H1 (cell line): ENCODE data around the gene CDHR5. TPM values are rescaled to one million over a fixed set of nuclear protein-coding genes. Genes with fewer than 3 reads are reported as not detected.

Experiments used
- EGR1 ChIP-seq: IDR thresholded peaks from 2 replicates; pipeline ENCODE4 v1.6.1; 2011; ENCODE audit warnings: low read depth, low read length, borderline replicate concordance
- GABPA ChIP-seq: IDR thresholded peaks from 2 replicates; pipeline ENCODE4 v1.6.1; 2011; ENCODE audit warnings: mild to moderate bottlenecking, low read length, moderate library complexity, borderline replicate concordance; ENCODE audit not compliant: insufficient read depth
- SIX5 ChIP-seq: IDR thresholded peaks from 2 replicates; pipeline ENCODE4 v1.6.1; 2011; ENCODE audit warnings: mild to moderate bottlenecking, low read depth, low read length
- polyA plus RNA-seq, 7 experiments: library from polyadenylated mRNA; depleted of rRNA in 3 of 7; stranded (reverse) in 5 of 7; unstranded in 2 of 7; fragments of >200 nt in 5 of 7; fragments of 200-250 nt in 2 of 7; gene quantifications; 1 replicate in 5 of 7; 2 replicates in 1 of 7; 4 replicates in 1 of 7; pipeline versions ENCODE4 v1.2.1 to v1.2.3, GENCODE V29; 2011 to 2013; ENCODE audit warnings: missing spikeins in 2 of 7, mixed read lengths in 2 of 7
- total RNA-seq: library from RNA; stranded (reverse); fragmentation: NEBNext Ultra II Directional; extraction: Animal tissue kit (Norgen Biotek cat#: 25700); gene quantifications from 2 replicates; pipeline ENCODE4 v1.2.1, GENCODE V29; 2021
- TF ChIP-seq, protein P1 (sequence below): fragments of 300-600 bp; sonication (generic); IDR thresholded peaks from 2 replicates; pipeline ENCODE4 v1.7.1; 2012; ENCODE audit warnings: low read length, moderate library complexity, mild to moderate bottlenecking, inconsistent platforms; ENCODE audit not compliant: insufficient replicate concordance
- TF ChIP-seq, protein P2 (sequence below): IDR thresholded peaks from 2 replicates; pipeline ENCODE4 v1.6.1; 2011; ENCODE audit warnings: low read depth, mild to moderate bottlenecking, low read length; ENCODE audit not compliant: insufficient read depth

Gene CDHR5
- total and polyA plus RNA-seq, 2 of the 8 experiments (the other 6 are each of a cell fraction or from before 2014, with no cell fraction given) = not detected

DNA sequence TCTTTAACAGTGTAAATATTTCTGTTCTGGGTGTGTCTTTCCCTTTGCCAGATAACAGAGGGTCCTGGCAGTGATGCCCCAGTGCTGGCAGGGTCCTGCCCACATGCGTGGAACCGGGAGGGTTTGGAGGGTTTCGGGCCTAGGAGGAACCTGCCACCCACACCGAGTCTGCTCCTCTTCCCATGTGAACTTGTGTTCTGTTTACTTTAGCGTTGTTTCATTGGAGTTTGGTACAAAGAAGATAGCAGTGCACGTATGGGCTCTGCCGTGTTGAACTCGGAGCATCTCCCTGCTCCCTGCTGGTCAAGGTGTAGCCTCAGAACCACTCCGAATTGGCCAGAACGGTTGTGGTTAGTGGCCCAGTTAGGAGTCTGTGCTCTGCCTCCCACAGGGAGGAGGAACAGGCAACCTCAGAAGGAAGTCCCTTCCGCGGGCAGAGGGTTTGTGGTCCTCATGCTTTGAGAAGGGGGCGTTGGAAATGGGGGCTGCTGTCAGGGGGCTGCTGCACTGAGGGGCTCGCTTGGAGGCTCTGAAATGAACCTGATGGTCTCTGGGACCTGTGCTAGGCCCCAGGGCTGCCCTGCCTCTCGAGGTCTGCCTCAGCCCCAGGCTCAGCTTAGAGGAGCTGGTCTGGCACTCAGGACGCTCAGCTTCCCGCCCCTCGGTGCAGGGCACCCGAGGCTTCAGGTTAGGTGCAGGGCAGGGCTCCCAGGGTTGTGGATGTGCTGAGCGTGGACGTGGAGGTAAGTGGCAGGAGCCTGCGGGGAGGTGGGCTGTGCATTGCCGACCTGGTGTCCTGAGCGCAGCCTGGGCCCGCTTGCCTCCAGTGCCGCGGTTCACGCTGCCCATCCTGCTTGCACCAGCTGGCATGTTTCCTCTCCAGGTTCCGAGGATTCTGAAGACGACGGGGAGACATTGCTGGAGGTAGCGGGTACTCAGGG, 38.1 kb downstream of the CDHR5 start (continued):
- TF ChIP-seq, protein P1, sequence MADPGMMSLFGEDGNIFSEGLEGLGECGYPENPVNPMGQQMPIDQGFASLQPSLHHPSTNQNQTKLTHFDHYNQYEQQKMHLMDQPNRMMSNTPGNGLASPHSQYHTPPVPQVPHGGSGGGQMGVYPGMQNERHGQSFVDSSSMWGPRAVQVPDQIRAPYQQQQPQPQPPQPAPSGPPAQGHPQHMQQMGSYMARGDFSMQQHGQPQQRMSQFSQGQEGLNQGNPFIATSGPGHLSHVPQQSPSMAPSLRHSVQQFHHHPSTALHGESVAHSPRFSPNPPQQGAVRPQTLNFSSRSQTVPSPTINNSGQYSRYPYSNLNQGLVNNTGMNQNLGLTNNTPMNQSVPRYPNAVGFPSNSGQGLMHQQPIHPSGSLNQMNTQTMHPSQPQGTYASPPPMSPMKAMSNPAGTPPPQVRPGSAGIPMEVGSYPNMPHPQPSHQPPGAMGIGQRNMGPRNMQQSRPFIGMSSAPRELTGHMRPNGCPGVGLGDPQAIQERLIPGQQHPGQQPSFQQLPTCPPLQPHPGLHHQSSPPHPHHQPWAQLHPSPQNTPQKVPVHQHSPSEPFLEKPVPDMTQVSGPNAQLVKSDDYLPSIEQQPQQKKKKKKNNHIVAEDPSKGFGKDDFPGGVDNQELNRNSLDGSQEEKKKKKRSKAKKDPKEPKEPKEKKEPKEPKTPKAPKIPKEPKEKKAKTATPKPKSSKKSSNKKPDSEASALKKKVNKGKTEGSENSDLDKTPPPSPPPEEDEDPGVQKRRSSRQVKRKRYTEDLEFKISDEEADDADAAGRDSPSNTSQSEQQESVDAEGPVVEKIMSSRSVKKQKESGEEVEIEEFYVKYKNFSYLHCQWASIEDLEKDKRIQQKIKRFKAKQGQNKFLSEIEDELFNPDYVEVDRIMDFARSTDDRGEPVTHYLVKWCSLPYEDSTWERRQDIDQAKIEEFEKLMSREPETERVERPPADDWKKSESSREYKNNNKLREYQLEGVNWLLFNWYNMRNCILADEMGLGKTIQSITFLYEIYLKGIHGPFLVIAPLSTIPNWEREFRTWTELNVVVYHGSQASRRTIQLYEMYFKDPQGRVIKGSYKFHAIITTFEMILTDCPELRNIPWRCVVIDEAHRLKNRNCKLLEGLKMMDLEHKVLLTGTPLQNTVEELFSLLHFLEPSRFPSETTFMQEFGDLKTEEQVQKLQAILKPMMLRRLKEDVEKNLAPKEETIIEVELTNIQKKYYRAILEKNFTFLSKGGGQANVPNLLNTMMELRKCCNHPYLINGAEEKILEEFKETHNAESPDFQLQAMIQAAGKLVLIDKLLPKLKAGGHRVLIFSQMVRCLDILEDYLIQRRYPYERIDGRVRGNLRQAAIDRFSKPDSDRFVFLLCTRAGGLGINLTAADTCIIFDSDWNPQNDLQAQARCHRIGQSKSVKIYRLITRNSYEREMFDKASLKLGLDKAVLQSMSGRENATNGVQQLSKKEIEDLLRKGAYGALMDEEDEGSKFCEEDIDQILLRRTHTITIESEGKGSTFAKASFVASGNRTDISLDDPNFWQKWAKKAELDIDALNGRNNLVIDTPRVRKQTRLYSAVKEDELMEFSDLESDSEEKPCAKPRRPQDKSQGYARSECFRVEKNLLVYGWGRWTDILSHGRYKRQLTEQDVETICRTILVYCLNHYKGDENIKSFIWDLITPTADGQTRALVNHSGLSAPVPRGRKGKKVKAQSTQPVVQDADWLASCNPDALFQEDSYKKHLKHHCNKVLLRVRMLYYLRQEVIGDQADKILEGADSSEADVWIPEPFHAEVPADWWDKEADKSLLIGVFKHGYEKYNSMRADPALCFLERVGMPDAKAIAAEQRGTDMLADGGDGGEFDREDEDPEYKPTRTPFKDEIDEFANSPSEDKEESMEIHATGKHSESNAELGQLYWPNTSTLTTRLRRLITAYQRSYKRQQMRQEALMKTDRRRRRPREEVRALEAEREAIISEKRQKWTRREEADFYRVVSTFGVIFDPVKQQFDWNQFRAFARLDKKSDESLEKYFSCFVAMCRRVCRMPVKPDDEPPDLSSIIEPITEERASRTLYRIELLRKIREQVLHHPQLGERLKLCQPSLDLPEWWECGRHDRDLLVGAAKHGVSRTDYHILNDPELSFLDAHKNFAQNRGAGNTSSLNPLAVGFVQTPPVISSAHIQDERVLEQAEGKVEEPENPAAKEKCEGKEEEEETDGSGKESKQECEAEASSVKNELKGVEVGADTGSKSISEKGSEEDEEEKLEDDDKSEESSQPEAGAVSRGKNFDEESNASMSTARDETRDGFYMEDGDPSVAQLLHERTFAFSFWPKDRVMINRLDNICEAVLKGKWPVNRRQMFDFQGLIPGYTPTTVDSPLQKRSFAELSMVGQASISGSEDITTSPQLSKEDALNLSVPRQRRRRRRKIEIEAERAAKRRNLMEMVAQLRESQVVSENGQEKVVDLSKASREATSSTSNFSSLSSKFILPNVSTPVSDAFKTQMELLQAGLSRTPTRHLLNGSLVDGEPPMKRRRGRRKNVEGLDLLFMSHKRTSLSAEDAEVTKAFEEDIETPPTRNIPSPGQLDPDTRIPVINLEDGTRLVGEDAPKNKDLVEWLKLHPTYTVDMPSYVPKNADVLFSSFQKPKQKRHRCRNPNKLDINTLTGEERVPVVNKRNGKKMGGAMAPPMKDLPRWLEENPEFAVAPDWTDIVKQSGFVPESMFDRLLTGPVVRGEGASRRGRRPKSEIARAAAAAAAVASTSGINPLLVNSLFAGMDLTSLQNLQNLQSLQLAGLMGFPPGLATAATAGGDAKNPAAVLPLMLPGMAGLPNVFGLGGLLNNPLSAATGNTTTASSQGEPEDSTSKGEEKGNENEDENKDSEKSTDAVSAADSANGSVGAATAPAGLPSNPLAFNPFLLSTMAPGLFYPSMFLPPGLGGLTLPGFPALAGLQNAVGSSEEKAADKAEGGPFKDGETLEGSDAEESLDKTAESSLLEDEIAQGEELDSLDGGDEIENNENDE = no peak
- TF ChIP-seq GABPA = no peak
- TF ChIP-seq SIX5 = no peak
- TF ChIP-seq, protein P2, sequence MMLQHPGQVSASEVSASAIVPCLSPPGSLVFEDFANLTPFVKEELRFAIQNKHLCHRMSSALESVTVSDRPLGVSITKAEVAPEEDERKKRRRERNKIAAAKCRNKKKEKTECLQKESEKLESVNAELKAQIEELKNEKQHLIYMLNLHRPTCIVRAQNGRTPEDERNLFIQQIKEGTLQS = no peak
- no peak for TF ChIP-seq EGR1
